HG02943 (cell line): Measurements from ENCODE around the gene RERE.
"Not testable (repeated sequence)": the region's sequence is repeated elsewhere in the genome, so short reads cannot be mapped to it uniquely, and the experiment has no call there.

Experiments used
- ATAC-seq: cut with Tn5 transposase; IDR thresholded peaks from one replicate; pipeline ENCODE4 v1.9.1; 2021; ENCODE audit warnings: mild to moderate bottlenecking, low read depth, moderate library complexity; ENCODE audit not compliant: unreplicated experiment

Gene RERE

DNA sequence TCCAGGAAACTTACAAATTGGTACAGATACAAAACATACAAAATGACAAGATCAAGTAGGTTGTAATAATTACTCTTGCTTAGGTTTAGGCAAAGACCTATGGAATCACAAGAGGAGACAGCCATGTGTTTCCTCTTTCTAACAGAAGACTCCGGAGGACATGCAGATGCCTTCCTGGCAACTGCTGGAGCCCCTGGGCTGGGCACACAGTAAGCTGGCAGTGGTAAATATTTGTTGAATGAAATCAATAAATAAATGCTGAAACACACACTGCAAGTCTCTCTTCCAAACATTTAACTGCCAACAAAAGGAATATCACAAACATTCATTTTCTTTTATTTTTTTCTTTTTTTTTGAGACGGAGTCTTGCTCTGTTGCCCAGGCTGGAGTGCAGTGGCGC, 350.1 kb downstream of the RERE start:
- ATAC-seq = no peak

- ATAC-seq = no peak
These were observed 351.7 kb downstream of the RERE start for GRCh38 chr1:8465692-8466091.

DNA sequence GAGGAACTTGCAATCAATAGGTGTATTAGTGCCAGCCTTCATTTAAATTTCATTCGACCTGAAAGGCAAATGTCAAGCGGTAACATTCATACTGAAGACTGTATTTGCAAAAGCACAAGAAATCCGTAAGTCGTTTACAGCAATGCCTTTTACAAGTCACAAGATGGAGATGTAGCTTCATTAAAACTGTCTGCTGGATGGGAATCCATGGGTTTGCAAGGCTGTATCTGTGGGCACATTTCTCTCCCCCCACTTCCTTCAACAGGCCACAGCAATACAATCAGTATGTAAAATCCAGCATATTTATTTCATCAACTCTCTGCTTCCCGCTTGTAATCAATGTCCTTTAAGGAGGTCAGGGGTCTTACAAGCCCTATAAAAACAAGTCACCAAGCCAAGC, 352.4 kb downstream of the RERE start:
- ATAC-seq = no peak

DNA sequence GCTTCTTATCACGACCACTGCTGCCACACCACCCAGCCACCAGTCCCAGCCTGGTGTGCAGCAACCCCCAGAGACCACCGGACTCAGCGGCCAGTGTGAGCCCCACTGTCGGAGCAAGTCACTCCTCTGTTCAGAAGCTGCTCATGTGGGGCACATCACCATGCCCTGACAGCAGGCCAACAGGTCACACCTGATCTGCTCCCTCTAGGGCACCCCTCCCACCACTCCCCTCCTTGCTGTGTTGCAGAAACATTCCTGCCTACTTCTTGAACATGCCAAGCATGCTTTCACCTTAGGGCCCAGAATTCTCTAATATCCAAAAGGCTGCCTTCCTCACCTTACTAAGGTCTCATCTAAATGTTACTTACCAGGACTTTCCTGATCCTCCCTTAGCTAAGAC, 353.1 kb downstream of the RERE start:
- ATAC-seq = no peak

- no peak for ATAC-seq
These were observed 354.1 kb downstream of the RERE start for GRCh38 chr1:8463144-8463927.

GRCh38 chr1:8462371-8462892, 355.0 kb downstream of the RERE start:
- ATAC-seq = no peak

- no peak for ATAC-seq
These were observed 355.9 kb downstream of the RERE start for GRCh38 chr1:8461351-8462110.

GRCh38 chr1:8460784-8461183, 356.7 kb downstream of the RERE start:
- ATAC-seq = no peak

- ATAC-seq = no peak
These were observed 357.3 kb downstream of the RERE start for GRCh38 chr1:8460132-8460544.

DNA sequence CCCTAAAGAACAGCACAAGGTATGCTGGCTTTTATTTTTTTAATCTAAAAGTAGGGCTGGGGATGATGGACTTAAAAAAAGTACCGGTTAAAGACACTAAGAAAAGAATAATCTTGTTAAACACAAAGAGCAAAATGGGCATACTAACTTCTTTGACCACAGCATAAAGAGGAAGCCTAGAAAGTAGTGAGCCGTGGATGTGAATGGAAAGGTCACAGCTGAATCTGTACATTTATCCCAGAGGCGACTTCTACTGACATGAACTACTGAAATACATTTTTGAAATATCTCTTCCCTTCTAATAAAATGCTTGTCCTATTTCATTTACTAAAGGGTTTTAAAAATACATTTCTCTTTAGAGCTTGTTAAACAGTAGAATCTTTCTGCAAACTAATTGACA, 358.8 kb downstream of the RERE start:
- ATAC-seq = no peak

DNA sequence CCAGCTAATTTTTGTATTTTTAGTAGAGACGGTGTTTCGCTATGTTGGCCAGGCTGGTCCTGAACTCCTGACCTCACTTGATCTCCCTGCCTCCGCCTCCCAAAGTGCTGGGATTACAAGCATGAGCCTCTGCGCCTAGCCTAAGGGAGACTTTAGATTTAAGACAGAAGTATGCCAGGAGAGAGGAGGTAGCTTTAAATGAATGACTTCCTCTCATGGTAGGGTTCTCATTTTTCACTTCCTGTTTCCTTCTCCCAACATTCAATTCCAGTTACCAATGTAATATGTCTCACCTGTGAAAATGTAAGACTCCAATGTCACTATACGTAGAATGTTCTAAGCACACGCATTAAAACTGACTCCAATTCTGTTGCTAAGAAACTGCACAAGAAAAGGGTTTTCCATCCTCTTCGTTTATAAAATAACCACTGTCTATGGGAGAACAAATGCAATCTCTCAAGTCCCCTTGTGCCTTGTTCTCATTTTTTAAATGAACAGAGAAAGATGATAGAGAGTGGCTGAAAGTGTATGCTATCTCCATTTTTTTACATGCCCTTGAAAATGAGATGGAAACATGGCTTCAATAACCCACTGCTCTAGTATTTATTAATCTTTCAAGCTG, 359.6 kb downstream of the RERE start:
- no peak for ATAC-seq

DNA sequence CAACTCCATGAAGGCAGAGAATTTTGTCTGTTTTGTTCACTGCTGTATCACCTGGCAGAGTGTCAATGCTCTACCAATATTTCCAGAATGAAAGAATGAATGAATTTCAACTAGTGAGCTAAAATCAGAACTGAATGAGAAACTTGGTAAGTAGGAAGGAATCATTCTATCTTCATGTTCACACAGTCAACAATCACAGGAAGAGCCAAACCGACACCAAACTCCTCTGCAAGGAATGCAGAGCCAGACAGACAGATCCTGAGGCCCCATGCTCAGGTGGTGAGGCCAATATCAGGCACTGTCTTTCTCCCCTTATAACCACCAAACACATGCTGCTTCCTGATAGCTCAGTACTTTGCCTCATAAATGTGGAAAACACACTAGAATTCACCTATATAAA, 360.4 kb downstream of the RERE start:
- no peak for ATAC-seq

GRCh38 chr1:8456308-8456912, 361.0 kb downstream of the RERE start:
- ATAC-seq = no peak

GRCh38 chr1:8455700-8456307, 361.6 kb downstream of the RERE start:
- ATAC-seq = no peak

GRCh38 chr1:8450312-8450711, 367.1 kb downstream of the RERE start:
- no peak for ATAC-seq

DNA sequence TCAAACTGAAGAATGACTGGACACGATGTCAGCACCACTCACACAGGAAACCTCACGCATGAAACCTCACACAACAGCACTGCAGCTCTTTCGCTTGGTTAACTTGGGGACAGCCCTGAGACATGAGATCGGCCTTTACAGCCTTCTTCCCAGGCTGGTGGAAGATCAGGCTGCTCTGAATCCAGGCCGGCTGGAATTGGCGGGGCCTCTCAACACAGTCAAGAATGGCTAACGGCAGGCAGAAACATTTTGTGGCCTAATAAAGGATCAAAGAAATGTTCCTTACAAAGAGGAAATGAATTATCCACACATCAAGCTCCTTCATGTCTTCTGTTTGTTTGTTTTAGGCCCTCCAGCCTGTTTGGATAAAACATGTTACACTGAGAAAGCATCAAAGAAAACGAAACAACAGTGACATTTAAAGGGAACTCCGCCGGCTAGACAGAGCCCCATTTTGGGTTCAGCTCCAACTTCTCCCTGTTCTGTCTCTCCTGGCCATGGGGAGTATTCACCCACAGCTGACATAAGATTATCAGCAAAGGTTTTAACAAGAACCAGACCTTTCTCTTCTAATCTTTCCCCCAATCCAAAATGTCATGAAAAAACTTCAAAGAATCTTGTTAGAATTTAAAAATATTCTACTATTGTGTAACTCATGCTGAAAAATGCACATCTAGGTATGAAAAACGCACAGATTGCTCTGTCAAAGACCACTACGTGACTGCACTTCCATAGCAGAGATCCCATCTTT, 368.4 kb downstream of the RERE start:
- ATAC-seq = no peak

DNA sequence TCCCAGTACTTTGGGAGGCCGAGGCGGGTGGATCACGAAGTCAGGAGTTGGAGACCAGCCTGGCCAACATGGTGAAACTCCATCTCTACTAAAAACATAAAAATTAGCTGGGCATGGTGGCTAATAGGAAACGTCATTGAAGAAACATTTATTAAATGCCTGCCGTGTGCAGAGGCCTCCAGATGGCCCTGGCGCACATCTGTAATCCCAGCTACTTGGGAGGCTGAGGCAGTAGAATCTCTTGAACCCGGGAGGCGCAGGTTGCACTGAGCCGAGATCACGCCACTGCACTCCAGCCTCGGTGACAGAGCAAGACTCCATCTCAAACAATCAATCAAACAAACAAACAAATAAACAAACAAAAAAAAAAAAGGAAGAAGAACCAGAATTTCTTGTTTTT, 368.9 kb downstream of the RERE start:
- ATAC-seq = not testable (repeated sequence)

GRCh38 chr1:8447616-8448150, 369.8 kb downstream of the RERE start:
- ATAC-seq = no peak

DNA sequence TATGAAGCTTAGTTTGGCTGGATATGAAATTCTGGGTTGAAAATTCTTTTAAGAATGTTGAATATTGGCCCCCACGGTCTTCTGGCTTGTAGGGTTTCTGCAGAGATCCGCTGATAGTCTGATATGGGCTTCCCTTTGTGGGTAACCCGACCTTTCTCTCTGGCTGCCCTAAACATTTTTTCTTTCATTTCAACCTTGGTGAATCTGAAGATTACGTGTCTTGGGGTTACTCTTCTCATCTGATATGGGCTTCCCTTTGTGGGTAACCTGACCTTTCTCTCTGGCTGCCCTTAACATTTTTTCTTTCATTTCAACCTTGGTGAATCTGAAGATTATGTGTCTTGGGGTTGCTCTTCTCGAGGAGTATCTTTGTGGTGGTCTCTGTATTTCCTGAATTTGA, 371.3 kb downstream of the RERE start:
- ATAC-seq = not testable (repeated sequence)
